Pancreas (tissue), 10 donors: ENCODE measurements around the gene WNT11. TPM values are rescaled to one million over a fixed set of nuclear protein-coding genes. Genes with fewer than 3 reads are reported as not detected.

Experiments
- ATAC-seq, 4 donors: fragments of 200-7000 bp; cut with Tn5 transposase; one replicate each; pipeline versions ENCODE4 v1.8.0 to v1.9.1; 2020; ENCODE audit warnings: mild to moderate bottlenecking in 4 of 4, moderate library complexity in 4 of 4
- DNase-seq, 6 donors: peaks; one replicate each; pipeline ENCODE4 v3.0.0-alpha.2; 2020
- FAIRE-seq: peaks from 2 replicates; lab custom pipeline; 2012; peaks lifted over from hg19 to GRCh38; lab: Jason Lieb, UNC
- H3K27ac ChIP-seq, 4 donors: fragments of 200-600 bp; sonication (generic); 1 replicate in 3 of 4; 2 replicates in 1 of 4; pipeline versions ENCODE4 v1.5.0 to v1.8.0; 2020
- H3K27me3 ChIP-seq, 4 donors: fragments of 200-600 bp; one replicate each; pipeline ENCODE4 v1.8.0; 2021
- H3K36me3 ChIP-seq, 3 donors: fragments of 200-600 bp; sonication (generic) in 1 of 3; one replicate each; pipeline versions ENCODE4 v1.5.0 to v1.8.0; 2020 to 2021
- H3K4me1 ChIP-seq, 3 donors: fragments of 200-600 bp; one replicate each; pipeline ENCODE4 v1.8.0; 2021
- H3K4me3 ChIP-seq, 4 donors: fragments of 200-600 bp; sonication (generic) in 2 of 4; one replicate each; pipeline versions ENCODE4 v1.5.0 to v1.8.0; 2020 to 2021
- H3K9me3 ChIP-seq, 4 donors: fragments of 200-600 bp; one replicate each; pipeline ENCODE4 v1.8.0; 2021
- CTCF ChIP-seq, 4 donors: fragments of 200-600 bp; sonication (generic) in 3 of 4; IDR thresholded peaks; one replicate each; pipeline versions ENCODE4 v1.5.0 to v1.8.0; 2021; ENCODE audit warnings: antibody characterized with exemption in 4 of 4
- WGBS, 2 donors: extraction: QIAGEN DNeasy Blood & Tissue Kit; methylation state at CpG; one replicate each; pipeline ENCODE4 v1.1.7; 2013; 5-methylcytosine and 5-hydroxymethylcytosine counted together
- intact Hi-C, 3 donors: fragments of 100-400 bp; cut with DNase I; formaldehyde crosslinking; loops; one replicate each; pipeline versions ENCODE4 v1.11.1 to v1.14.2; 2022
- polyA plus RNA-seq, 2 donors: library from polyadenylated mRNA; stranded (reverse); fragments of 200-250 nt; gene quantifications; one replicate each; pipeline ENCODE4 v1.2.3, GENCODE V29; 2013
- total RNA-seq, 6 donors: library from RNA; stranded (reverse); fragmentation: NEBNext Ultra II Directional in 4 of 6; extraction: Animal tissue kit (Norgen Biotek cat#: 25700) in 4 of 6; gene quantifications; one replicate each; pipeline versions ENCODE4 v1.2.1 to v1.2.4, GENCODE V29; 2021 to 2023
- donor health status: healthy with polysubstance abuse.
- donor health status: DM: no; HTN: no; CAD: no; lungs with moderate emphysema.
- donor health status: DM: no; HTN: no; CAD: no.
- donor health status: control.
- donor health status: control.
- donor health status: Bipolar disorder and iron deficiency.
- donor health status: DM: yes; HTN: yes; CAD: no.
- donor health status: DM: no; HTN: no; CAD: no.
- donor health status: DM: no; HTN: no; CAD: no.
- donor health status: DM: yes; HTN: yes; CAD: no.

Gene WNT11
- total and polyA plus RNA-seq, 8 donors: 2.6 to 30.5 (median 6.2) TPM

DNA sequence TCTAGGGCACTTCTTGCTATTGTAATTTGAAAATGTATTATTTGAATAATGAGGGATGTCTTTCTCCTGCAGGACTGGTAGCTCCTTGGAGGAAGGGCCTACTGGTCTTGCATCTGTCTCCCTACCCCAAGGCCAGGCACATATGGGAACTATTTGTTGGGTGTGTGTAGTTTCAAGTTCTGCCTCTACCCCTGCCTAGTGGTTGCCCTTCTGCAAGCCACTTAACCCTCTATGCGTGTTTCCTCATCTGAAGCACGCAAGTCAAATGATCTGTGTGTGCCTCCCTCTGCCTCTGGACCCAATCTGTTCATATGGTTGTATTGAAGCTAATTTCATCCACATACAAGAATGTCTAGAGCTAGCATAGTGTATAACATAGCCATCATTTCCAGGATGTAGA is 67.0 kb downstream of the WNT11 start:
- intact Hi-C loops: no loop called here
- Histone ChIP-seq H3K27me3 (no peaks in the 10 kb centered on the region), H3K4me1 (no peaks in the 10 kb centered on the region), H3K4me3 (no peak overlapping the region), H3K36me3 (no peaks in the 10 kb centered on the region), H3K9me3 (no peaks in the 10 kb centered on the region), H3K27ac (no peak overlapping the region)
- no peak for DNase-seq
- no peak for ATAC-seq
- 97% methylated on average over 2 of the region's 2 CpGs for WGBS, 2 donors
- TF ChIP-seq CTCF (IDR thresholded peaks at IDR 0.05): no peak
- no peak for FAIRE-seq

Other genes starting within 250 kb of the WNT11 start
- gene THAP12, start 174.6 kb upstream of the WNT11 start, total RNA-seq: 10 to 100 TPM; 19.4 to 41.7 (median 31.9) TPM
- 10 to 100 TPM; 20.1 to 22.6 TPM for gene THAP12, start 174.6 kb upstream of the WNT11 start, polyA plus RNA-seq
- gene GVQW3, start 174.8 kb upstream of the WNT11 start, total RNA-seq: 1 to 10 TPM; 2.3 to 9.1 (median 4.6) TPM
- 1 to 10 TPM; 1.8 to 1.9 TPM for gene GVQW3, start 174.8 kb upstream of the WNT11 start, polyA plus RNA-seq
- gene EMSY, start 238.5 kb upstream of the WNT11 start, total RNA-seq: 10 to 100 TPM in 2 of 6 donors, 1 to 10 TPM in 4; 5.8 to 14.0 (median 8.7) TPM
- gene EMSY, start 238.5 kb upstream of the WNT11 start, polyA plus RNA-seq: 1 to 10 TPM; 4.6 to 4.7 TPM